ENCODE measurements around the gene NADSYN1.
A peak's percentile ranks its signal among the peaks of the same experiment; 100 is the strongest.

Gene NADSYN1

DNA sequence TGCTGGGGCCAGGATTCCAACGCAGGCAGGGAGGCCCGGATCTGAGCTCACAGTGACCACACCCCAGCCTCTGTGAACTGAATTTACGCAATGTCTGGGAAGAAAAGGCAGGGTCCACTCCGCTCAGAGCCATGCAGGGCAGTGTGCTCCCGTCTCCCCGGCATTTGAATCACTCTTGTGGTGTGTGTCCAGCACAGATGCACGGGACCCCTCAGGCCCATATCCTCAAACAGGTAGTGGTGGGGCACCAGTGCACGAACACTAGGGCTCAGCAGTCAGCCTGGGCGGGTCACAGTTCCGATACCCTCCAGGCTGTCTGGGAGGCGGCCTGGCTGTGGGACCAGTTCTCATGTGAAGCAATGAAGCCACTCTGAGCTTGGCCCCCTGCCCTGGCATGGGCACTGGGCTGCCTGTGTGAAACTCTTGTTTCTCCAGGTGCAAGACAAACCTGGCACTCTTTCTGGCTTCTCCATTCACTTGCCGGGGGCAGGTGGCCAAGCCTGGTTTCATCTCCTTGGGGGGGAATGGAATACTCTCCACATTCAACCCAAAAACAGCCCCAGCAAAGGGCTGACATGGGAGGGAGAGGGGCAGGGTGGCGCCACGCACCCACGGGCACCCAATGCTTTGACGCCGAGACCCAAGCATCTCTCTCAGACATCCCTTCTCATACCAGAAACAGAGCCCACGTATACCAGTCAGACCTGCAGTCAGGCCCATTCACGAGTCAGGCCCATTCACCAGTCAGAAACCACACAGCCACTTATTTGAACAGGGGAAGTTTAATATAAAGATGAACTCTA lies 19.2 kb upstream of the NADSYN1 start:
- DNase-seq (ENCODE audit: low spot score) = no peak

DNA sequence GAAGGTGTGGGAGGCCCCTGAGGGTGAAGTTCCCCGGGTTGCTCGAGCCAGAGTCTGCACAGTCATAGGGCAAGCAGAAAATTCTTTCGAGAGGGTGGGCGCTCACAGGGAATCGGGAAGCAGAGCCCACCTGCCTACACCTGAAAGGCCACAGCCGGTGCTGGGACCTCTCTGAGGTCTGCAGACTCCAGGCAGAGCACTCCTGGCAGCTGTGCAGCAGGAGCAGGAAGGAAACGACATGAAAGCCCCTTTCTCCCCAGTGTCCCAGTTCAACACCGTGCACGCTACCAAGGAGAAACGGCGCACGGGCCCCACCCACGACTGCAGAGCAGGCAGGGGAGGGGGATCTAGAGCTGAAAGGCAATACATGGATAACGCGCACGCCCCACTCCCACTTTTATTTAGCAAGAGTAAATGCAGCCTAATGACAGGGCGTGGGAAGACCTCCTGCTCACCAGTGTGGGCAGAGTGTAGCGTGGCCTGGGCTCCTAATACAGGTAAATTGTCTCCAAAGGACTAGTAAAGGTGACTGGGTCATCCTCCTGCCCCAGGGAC lies 18.4 kb upstream of the NADSYN1 start:
- no peak for DNase-seq (ENCODE audit: low spot score)

DNA sequence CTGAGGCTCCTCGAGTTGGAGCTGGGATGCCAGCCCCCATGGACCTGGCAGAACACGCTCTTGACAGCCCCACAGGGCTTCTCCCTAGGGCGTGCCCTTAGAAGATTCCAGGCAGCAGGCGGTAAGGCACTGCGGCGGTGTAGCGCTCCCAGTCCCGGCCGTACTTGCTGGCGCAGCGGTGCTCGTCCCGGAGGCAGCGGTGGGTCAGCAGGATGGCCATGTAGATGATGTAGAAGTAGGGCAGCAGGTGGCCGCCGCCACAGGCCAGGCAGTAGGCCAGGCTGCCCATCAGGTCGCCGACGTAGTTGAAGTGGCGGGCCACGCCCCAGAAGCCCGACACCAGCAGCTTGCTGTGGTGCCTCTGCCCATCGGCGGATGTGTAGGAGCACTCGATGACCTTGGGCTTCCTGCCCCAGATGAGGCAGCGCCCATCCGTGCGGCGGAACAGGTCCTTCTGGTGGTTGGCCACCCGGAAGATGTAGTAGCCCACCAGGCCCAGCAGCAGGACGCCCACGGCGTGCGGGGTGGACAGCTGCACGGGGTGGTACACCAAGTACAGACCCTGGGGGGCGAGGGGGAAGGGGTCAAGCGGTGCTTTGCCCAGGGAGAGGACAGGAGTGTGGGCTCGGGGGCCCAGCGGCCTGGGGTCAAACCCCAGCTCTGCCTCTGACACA lies 17.6 kb upstream of the NADSYN1 start:
- DNase-seq (ENCODE audit: low spot score) = no peak

DNA sequence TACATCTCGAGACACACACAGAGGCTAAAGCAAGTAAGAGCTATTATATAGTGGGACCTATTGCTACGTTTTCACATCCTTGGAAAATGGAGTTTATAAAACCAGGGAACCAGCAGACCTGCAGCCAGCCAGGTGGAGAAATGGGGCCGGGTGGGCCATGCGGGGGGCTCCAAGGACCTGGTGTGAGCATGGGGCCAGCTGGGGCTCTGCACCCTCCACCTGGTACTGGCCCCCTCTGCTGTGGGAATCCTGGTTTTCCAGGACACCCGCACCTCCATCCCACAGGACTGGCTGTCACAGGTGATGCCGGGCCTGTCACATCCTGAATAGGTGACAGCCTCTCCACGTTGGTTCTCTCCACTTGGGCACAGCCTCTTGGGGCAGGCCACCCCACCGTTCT lies 16.1 kb upstream of the NADSYN1 start:
- DNase-seq (ENCODE audit: low spot score) = no peak

DNA sequence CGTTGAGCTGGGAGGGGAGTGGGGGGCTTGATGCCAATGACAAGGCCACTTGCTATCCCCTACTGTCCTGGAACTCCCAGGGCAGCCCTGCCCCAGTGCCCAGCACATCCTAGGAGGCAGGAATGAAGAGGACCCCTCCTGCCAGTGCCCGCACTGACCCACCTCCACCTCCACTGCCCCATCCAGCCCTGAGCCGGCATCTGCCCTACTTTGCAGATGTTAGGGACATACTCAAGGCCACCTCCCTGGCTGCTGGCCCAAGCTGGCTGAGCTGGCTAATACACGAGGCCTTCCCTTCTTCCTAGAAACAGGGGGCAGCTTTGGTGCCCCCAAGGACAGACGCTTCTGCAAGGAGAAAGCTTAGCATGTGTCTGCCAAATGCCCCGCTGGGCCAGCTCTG lies 15.6 kb upstream of the NADSYN1 start:
- no peak for DNase-seq (ENCODE audit: low spot score)

DNA sequence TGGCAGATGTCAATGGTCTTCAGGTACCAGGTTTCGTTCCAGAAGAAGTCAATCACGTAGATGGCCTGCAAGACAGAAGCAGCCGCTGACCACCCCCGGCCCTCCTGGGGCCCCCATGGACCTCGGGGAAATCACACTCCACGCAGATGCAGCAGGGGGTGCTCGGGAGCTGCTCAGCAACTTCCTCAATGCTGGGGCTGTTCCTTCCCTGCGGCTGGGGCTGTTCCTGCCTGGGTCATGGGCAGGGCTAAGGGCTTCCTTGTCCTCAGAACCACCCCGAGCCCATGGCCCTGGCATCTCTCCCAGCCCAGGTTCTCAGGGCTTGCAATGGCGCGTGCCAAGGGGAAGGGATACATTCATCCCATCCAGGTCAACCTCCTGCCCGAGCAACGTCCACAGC lies 15.1 kb upstream of the NADSYN1 start:
- no peak for DNase-seq (ENCODE audit: low spot score)

DNA sequence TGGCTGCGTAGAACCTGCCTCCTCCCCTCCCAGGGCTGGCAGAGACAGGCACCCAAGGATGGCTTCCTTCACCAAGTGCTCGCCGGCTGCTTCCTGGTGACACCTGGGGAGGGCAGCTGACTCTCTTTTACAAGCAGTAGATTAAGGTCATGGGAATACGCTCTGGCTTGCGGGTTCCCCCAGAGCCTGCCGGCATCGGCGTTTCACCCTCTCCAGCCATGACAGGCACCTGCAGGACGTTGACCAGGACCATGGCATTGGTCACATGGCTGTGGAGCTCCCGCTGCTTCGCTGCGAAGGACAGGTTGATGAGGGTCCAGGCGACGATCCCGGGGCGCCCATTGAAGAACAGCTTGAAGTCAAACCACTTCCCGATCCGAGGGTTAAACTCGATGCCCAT lies 14.4 kb upstream of the NADSYN1 start:
- DNase-seq (ENCODE audit: low spot score) = no peak

DNA sequence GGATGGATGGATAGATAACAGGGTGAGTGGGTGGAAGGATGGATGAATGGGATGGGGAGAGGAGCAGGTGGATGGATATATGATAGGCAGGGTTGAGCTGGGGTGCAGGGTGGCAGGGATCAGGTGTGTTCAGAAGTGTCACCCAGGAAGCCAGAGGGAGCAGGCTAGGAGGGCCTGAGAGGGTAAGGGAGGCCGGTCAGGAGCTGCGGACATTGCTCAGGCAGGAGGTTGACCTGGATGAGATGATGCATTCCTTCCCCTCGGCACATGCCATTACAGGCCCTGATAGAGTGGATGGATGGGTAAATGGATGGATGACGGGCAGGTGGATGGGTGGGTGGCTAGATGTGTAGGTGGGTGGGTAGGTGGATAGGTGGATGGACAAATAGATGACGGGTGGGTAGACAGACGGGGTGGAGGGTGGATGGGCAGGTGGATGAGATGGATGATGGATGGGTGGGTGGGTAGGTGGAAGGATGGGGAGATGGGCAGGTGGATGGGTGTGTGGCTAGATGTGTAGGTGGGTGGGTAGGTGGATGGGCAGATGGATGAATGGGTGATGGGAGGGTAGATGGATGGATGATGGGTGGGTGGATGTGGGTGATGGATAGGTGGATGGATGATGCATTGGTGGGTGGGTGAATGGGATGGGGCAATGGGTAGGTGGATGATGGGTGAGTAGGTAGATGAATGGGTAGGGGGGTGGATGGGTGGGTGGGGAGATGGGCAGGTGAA lies 12.8 kb upstream of the NADSYN1 start:
- no peak for DNase-seq (ENCODE audit: low spot score)

DNA sequence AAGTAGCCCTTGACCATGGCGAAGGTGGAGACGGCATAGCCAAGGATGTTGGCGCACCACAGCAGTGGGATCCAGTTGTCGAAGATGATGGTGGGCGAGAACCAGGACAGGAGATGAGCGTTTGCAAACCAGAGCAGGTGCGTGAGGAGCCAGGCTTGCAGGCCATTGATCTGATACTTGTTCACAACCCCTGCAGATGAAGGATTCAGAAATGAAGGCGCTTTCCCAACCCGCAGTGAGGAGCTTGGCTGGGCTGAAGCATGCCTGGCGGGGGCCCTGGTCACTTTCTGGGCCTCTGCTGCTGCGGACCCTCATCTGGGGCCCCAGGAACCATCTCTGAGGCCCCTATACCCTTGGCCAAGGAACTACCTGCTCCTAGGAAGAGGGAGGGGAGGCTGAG lies 11.8 kb upstream of the NADSYN1 start:
- no peak for DNase-seq (ENCODE audit: low spot score)

DNA sequence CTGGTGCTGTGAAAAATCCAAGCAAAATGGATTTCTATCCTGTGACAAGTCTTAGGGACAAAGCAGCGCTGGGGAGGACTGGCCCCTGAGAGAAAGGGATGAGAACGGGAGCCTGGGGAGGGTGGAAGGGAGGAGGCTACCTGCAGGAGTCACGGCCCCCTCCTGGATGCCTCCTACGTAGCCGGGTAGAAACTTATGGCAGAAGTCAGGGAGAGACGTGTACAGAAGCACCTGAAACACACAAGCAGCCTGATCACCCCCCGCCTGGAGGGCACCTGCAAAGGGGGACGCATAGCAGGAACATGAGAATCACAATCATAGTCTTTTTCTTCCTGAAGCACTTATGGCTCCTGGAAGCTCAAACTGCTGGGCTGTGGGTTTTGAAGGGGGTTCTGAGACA lies 10.9 kb upstream of the NADSYN1 start:
- DNase-seq (ENCODE audit: low spot score) = no peak

DNA sequence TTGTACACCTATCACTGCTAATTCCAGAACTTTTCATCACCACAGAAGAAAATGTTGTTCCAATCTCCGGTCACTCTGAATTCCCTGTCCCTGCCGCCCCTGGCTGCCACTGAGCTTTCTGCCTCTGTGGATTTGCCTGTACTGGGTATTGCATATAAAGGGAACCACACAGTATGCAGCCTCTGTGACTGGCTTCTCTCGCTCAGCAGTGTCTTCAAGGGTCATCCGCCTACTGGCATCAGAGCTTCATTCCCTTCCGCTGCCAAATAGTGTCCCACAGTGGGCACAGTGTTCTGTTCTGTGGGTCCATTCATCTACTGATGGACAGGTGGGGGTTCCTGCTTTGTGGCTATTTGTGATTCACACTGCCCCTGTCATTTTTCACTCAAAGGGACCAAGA lies 10.1 kb upstream of the NADSYN1 start:
- DNase-seq (ENCODE audit: low spot score) = no peak

DNA sequence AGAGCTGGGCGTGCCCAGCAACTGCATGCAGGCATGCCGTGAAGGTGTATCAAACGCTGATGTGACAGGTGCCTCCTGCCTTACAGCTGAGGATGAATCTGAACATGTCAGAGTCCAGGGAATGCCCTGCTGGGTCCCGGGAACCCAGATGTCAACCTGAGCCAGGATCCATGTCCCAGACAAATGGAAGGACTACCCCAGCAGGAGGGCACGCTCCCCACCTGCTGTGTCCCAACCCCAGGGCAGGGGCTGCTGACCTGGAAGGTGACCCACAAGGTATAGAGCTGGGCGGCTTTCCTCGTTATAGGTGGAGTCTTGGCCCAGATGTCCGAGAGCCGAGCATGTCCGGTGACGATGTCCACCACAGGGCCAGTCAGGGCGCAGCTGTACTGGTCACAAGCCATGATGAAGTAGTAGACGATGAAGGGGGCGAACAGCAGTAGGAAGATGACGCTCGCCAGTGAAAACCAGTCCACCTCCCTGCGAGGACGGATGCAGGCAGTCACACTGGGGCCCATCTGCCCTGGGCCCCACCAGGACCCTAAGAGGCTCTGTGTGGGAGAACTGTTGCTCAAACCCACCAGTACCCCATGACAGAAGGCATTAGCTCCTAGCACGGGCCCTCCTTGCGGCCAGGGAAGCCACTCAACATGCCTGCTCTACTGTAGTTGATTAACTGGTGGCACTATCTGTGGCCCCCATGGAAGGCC lies 9.1 kb upstream of the NADSYN1 start:
- no peak for DNase-seq (ENCODE audit: low spot score)

DNA sequence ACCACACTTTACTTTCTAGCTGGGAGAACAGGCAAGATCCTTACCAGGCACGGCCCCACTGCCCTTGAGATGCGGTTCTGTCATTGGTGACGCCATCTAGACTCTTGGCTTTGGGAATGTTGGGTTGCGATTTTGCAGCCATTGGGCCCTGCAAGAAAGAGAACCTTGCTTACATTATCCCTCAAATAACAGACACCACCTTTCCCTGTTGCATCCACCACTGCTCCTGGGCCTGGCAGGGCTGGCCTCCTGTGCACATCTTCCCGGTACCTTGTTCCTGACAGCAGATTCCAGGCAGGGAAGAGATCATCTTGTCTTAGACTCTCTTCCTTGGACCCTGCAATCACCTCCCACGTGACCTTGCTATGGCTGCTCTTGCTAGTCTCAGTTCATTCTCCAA lies 8.2 kb upstream of the NADSYN1 start:
- DNase-seq (ENCODE audit: low spot score) = no peak

DNA sequence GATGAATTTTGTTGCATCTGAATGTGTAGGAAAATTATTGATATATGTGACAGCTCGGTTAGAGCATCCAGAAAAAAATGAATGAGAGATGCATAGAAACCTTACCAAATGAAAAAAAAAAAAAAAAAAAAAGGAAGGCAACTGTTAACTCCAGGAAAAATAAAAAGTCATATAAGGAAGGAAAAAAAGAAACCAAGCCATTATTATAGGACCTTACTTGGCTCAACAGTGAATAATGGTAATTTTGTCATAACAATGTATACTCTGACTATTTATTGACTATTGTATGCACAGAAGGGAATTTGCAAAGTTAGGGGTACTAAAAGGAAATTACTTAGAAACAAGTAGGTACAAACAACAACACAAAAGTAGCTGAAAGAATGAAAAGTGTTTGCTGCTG lies 6.9 kb upstream of the NADSYN1 start:
- no peak for DNase-seq (ENCODE audit: low spot score)

DNA sequence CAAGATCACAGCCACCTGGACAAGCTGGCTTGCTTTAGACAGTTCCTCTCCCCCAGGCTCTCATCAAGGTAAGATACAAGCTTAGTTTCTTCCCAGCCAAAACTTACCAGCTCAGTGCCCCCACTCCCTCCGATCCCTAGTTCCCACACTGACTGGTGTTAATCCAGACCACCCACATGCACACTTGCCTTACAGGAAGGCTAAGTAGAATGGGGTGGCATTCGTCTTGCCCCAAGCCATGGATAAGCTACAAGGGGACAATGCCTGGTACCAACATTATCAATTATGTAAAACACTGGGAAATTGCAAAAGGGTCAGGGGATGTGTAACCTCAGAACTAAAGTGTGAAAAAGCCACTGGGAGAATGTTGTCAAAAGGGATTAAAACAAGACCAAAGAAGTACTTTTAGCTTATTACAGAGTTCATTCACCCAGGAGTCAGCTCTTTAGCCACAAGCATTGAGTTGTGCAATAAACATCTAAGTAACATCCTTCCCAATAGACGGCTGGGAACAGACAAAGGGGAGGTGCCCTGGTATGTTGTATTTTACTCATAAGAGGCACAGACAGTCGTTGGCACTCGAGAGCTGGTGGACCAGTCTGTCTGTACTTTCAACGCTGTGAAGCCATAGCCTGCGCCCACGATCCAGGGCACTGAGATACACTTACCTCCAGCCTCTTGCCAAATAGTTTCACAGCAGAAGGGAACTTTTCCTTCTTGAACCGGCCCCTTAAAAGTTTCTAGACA lies 5.9 kb upstream of the NADSYN1 start:
- DNase-seq (ENCODE audit: low spot score) = no peak

DNA sequence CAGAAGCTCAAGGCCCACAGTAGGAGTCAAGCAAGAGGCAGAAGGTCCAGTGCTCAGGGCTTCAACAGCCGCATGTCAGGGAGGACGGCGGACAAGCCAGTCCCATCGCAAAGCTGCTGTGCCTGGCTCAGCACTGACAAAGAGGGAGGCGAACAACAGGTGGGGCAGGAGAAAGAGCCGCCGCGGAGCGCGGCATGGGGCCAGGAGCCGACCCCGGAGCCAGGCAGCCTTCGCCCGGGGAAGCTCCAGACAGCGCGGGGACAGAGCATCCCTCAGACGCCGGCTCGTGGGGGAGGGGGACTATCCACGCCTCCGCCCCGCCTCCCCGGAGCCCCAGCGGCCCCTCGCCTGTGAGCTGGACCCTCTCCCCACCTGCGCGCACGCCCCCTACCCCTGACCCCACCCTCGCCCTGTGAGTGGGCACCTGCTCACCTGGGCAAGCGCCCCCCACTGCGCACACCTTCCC lies 5.2 kb upstream of the NADSYN1 start:
- peak; percentile 83 for DNase-seq (ENCODE audit: low spot score)

DNA sequence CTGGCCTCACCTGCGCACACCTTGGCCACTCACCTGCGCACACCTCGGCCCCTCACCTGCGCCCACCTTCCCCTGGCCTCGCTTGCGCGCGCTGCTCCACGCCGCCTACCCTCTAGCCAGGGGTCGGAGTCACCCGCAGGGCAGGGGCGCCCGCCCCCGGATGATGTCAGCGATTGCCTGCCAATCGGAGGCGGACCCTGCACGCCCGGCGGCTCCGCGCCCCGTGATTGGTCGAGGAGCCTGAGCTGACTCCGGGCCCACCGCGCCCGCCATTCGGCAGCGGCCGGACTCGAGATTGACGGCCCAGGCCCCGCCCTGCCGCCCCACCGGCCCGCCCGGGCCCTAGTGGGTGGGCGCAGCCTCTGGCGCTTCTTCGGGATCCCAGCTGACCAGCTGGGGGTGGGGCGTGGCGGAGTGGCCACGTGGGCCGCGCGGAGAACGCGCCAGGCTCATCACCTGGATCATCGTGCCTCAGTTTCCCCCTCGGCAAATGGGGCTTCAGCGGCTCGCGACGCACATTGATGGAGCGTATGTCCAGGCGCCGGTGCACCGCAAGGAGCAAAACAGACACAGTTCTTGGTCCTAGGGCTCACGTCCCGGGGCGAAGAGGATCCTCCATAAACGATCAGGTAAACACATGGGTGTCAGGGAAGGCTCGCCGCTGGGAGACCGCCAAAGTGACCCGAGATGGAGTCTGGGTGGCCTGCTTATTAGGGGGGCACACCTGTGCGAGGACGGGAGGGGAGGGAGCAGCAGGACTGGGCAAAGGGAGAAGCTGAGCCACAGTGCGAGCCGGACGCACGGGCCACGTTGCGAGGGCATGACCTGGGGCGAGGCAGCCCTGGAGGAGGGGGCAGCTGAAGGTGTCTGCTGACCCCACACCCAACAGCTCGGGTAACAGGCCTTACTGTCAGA lies 4.5 kb upstream of the NADSYN1 start, which contains the start of gene DHCR7:
Gene DHCR7, minus strand, starts transcription at position 137 of the 915 bp plus-strand sequence. CDS start 3,441 bp downstream, outside the sequence.
- peak; percentile 99 for DNase-seq (ENCODE audit: low spot score)

DNA sequence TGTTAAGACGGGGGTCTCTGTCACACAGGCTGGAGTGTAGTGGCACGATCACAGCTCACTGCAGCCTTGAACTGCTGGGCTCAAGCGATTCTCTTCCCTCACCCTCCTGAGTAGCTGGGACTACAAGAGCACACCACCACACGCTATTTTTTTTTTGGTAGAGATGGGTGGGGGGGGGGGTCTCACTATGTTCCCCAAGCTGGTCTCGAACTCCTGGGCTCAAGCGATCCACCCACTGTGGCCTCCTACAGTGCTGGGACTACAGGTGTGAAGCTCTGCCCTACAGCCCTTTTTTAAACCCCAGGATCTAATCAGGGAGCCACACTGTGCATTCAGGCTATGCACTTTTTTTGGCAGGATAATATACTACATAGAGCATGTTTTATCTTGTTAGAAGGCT lies 3.4 kb upstream of the NADSYN1 start:
- DNase-seq (ENCODE audit: low spot score) = no peak

DNA sequence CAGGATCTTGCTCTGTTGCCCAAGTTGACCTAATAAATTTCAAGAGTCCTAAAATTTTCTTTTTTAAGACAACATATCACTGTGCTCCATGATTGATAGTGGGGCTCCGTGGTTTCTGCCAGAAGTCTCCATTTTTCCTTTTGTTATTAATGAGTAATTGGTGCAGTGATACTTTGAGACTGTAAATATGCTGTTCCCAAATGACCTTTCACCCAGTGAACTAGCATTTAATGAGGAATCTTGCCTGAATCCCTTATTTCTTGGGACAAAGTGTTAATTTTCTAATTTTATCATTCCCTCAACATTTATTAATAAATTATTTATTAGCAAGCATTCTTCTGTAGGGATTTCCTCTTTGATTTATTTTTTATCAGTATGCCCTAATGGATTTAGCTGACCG lies 2.5 kb upstream of the NADSYN1 start:
- DNase-seq (ENCODE audit: low spot score) = no peak

DNA sequence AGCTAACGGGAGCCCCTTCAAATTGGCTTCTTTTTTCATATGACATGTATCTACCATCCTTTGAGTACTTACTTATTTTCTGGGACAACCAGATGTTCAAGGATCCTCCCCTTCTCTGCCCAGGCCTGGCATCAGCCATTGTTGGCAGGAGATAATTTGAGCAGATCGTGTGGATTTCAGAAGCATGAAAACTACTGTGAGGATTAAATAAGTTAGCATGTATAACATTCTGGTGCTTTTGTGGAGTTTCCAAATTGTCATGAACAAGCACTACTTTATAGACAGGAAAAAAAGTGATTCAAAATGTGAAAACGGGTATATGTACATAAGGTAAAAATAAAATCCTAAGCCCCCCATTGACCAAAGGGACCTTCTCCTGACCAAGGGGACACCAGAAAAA lies 2.1 kb upstream of the NADSYN1 start:
- DNase-seq (ENCODE audit: low spot score) = no peak
